NCI-H748 (cell line): ENCODE data around the gene SNED1.

ENCODE experiments used
- DNase-seq: peaks from one replicate; lab custom pipeline; 2025; ENCODE audit not compliant: unreplicated experiment; lab: John Stamatoyannopoulos, UW

The SNED1 gene

DNA sequence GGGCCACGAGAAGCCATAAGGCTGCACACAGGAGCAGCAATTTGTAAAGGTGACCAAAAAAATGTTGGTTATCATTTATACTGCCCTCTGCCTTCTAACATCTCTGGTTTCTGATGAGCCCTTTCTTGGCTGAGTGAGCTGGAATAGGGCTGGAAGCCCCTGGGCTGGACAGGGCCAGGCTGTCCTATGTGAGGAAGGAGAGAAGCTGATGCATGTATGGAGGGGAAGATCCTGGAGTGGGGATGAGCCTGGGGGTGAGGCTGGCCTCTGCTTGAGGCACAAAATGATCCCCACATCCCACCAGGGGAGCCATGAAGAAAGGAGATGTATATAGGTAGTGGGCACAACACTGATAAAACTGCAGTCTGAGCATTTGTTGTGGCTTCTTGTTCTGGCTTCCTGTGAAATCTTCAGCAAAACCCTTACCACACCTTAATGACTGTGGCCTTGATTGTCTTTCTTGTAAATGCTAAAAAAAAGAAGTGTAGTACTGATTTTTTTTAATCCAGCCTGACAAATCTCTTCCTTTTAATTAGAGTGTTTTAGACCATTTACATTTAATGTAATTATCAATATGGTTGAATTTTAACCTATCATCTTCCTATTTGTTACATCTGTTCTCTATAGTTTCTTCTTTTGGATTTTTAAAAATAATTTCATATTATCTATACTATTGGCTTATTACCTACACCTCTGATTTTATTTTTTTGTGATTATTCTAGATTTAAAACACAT lies 5.6 kb downstream of the SNED1 start:
- no peak for DNase-seq

DNA sequence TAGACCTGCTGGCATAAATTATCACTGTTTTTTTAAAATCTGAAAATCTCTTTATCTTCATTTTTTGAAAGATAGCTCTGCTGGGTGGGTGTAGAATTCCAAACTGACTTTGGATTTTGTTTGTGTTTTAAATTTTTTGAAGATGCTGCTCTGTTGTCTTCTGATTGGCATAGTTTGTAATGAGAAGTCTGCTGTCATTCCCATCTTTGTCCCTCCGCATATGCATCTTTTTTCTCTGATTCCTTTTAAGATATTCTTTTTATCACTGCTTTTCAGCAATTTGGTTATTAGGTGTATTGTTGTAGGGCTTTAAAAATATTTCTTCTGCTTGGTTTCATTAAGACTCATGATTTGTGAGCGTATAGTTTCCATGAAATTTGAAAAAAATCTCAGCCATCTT lies 7.2 kb downstream of the SNED1 start:
- DNase-seq = no peak

DNA sequence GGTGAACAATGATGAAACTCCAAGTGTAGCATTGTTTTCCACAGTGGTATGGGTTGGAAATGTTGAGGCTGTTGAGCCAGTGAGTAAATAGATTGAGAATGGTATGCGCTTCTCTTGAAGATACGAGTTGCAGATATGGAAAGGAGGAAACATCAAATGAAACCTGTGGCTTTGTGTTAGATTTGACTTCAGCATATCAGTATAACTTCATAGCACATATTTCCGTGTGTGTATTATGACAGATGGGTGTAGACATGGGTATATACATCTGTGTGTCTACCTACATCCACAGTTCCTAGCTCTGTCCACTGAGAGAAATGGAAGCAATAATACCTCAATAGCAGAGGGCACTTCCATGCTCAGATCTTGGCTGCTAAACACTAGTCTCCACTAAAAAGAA lies 8.0 kb downstream of the SNED1 start:
- no peak for DNase-seq

DNA sequence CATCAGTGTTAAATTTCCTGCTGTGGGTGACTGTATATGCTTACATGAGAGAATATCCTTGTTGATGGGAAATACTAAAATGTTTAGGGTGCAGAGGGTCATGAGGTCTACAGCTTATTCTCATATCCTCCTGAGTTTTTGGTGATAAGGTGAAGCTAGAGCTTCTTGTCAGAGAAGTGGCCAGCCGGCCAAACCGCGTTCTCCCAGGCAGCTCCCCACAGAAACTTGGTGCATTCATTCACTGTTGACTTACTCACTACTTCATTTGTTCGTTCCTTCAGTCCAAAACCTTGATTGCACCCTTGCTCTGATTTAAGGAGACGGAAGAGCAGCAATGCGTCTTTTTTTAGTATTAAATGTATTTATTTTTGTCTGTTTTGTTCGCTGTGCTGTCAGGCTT lies 8.7 kb downstream of the SNED1 start:
- DNase-seq = no peak

GRCh38 chr2:241007880-241008710 lies 9.7 kb downstream of the SNED1 start:
- DNase-seq = no peak

DNA sequence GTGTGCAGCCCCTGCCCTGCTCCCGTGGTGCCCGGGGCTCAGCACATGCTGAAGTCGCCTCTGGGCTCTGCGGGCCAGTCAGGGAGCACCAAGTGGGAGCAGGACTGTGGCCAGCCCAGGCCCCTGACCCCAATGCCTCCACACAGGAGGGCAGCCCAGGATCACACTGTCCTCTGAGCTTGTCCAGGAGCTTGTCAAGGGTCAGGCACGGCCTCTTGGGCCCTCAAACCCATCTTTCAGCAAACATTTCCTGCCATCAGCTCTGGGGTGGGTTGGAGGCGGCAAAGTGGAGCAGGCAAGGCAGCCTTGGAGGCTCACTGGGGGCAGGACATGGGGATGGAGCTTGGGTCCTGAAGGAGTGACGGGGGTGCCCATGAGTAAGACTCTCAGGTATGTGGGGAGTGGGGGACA lies 10.3 kb downstream of the SNED1 start:
- no peak for DNase-seq

DNA sequence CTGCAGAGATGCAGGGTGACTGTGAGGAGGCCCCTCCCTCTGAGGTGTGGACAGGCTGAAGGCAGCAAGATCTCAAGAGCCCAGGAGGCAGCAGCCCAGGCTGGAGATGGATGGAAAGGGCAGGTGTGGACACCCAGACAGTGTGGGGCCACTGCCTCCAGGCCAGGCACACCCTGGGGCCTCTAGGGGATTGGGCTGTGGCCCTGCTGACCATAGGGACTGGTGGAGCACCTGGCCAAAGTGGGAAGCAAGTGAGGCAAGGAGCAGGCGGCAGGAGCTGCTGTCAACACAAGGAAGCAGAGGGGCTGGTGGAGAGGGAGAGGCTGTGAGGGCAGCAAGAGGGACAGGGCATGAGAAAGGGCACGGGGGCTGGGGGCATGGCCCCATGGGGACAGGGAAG lies 10.8 kb downstream of the SNED1 start:
- no peak for DNase-seq

DNA sequence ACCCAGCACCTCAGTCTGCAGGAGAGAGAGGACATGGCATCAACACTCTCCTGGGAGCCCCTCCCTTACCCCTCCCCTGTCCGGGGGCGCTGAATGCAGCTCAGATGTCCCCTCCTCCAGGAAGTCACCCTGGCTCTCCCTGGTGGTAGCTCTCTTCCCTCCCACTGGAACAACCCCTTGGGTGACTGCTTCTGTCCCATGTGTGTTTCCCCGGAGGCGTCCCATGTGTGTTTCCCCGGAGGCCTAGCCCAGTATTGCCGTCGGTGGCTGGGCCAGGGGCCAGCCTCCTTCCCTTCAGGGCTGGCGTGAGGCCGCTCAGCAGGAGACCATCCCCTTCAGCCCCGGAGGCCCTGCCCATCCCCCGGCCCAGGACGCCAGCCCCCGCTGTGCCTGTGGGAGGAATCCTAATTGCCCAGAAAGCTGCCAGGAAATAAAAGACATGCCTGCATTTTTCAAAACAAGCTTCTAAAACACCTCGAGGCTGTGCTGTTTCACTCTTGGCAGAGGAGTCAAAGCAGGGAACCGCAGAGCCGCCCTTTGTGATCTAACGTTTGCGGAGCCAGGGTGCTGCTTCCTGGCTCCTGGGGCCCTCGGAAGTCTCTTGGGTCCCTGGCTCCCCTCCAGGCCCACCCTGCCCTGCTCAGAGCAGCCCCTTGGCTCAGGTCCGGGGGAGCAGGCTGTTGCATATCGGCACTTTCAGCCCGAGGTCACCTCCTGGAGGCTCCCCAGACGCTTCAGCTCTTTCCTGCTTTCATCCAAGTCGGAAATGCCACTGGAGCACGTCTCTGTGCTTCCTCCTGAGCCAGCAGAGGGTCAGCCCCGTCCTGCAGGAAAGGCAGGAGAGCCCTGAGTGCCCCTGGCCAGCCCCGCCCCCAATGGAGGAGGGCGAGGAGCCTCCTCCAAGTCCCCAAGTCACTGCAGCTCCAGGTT lies 11.4 kb downstream of the SNED1 start:
- no peak for DNase-seq

DNA sequence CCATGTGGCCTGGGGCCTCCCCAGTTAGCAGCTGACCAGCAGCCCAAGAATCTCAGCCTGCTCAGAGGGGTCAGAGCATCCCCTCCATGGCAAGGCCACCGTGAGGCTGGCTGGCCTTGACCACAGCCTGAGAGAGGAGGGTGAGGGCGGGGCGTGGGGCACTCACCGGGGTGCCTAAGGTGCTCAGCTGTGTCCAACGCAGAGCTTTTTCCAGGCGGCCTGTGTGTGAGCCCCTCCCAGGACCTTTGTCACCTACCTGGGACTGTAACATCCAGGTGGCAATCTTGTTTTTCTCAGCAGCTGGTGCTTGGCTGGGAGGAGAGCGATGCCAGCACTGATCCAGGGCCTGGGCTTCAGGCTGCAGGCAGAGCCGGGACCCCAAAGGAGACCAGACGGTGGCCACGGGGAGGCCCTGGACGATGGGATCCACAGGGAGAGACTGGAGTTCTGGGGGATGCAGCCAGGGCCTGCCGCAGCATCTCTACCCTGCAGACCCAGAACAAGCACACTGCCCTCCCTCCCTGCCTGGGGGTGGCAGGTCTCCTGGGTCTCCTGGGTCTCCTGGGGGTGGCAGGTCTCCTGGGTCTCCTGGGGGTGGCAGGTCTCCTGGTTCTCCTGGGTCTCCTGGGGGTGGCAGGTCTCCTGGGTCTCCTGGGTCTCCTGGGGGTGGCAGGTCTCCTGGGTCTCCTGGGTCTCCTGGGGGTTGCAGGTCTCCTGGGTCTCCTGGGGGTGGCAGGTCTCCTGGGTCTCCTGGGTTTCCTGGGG lies 12.3 kb downstream of the SNED1 start:
- DNase-seq = no peak

GRCh38 chr2:241011296-241011600 lies 12.8 kb downstream of the SNED1 start:
- no peak for DNase-seq

GRCh38 chr2:241011751-241012510 lies 13.5 kb downstream of the SNED1 start:
- no peak for DNase-seq

DNA sequence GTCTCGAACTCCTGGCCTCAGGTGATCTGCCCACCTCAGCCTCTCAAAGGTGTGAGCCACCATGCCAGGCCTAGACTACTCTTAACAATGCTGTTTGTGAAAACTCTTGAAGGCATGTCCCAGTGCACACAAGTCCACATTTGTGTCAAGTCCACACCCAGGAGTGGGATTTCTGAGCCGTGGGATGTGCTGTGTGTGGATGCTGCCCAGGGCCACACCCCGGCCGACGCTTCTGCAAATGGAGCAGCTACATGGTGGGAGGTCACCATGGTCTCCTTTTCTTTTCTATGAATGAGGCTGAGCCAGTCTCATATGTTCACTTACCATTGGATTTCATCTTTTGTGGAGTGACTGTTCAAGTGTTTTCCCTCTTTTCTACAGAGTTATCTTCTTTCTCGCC lies 15.8 kb downstream of the SNED1 start:
- no peak for DNase-seq

DNA sequence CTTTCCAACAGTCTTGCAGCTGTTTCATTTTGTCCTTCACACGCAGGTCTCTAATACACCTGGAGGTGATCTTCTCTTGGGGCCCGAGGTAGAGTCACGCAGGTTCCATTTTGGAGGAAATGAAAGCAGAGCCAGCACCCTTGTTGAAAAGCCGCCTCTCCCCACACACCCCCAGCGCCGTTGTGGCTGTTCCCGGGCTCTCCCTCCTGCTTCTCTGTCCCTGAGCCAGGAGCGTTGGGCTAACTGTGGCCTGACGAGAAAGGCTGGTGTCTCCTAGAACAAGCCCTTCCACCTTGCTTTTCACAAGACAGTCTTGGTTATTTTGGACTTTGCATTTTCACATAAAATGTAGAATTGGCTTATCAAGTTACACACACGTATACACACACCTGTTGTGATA lies 16.3 kb downstream of the SNED1 start:
- no peak for DNase-seq

GRCh38 chr2:241015439-241015838 lies 17.0 kb downstream of the SNED1 start:
- DNase-seq = no peak

GRCh38 chr2:241017228-241017940 lies 19.0 kb downstream of the SNED1 start:
- no peak for DNase-seq

GRCh38 chr2:241018051-241018891 lies 19.9 kb downstream of the SNED1 start:
- DNase-seq = no peak

GRCh38 chr2:241019441-241020139 lies 21.2 kb downstream of the SNED1 start:
- no peak for DNase-seq

- DNase-seq = no peak
Measured at GRCh38 chr2:241020201-241020600, 21.8 kb downstream of the SNED1 start.
